ENCODE measurements around the gene CUL5.

CUL5 gene

DNA sequence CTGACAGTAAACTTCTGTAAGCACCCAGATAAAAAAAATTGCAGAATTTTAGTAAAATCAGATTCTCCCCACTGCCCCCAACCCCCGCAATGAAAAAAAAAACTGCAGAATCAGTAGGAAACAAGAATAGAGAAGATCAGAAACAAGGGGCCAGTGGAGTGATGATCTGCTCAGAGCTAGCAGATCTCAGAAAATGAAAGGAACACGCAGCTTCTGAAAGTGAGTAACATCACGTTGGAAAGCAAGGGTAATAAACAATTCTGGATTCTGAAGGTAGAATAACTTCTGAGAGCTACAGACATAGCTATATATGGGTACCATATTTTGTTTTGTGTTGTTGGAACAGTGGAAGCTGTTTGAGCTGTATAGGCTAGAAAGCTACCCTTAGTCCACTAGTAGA is 135.9 kb downstream of the CUL5 start:
- no peak for DNase-seq (ENCODE audit: low read depth)
- H3K4me3 ChIP-seq (ENCODE audit: low read depth, low read length), result no peak overlapping the region
- no peak for TF ChIP-seq CTCF (IDR thresholded peaks at IDR 0.05; ENCODE audit: control insufficient read depth, extremely low read depth, insufficient read depth)

GRCh38 chr11:108147150-108147549 is 138.5 kb downstream of the CUL5 start:
- DNase-seq (ENCODE audit: low read depth), result no peak
- no peak overlapping the region for H3K4me3 ChIP-seq (ENCODE audit: low read depth, low read length)
- TF ChIP-seq CTCF (IDR thresholded peaks at IDR 0.05; ENCODE audit: control insufficient read depth, extremely low read depth, insufficient read depth), result no peak

DNA sequence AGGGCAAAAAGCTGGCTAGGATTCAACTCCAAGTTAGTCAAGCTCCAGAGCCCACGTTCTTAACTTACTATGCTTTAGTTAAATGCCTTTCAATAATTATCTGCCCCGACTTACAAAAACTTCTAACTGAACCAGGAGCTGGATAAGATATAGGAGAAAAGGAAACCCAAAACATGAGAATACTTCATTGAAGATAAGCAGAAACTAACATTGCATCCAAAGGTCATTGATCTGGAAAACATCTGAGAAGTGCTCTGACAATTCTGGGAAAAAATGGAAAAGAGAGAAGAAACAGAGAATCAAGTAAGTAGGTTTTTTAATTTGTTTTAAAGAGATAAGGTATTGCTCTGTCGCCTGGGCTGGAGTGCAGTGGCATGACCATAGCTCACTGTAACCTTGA is 139.9 kb downstream of the CUL5 start:
- no peak for DNase-seq (ENCODE audit: low read depth)
- TF ChIP-seq CTCF (IDR thresholded peaks at IDR 0.05; ENCODE audit: control insufficient read depth, extremely low read depth, insufficient read depth), result no peak
- no peak overlapping the region for H3K4me3 ChIP-seq (ENCODE audit: low read depth, low read length)

GRCh38 chr11:108154591-108154990 is 145.9 kb downstream of the CUL5 start:
- peak; percentile 11 for DNase-seq (ENCODE audit: low read depth)
- TF ChIP-seq CTCF (IDR thresholded peaks at IDR 0.05; ENCODE audit: control insufficient read depth, extremely low read depth, insufficient read depth), result no peak
- no peak overlapping the region for H3K4me3 ChIP-seq (ENCODE audit: low read depth, low read length)

Measured in LNCaP clone FGC (cell line).